Medulla oblongata (tissue), 1 donor: ENCODE results near the gene LHFPL3.

ENCODE experiments used
- DNase-seq: peaks from one replicate; pipeline ENCODE4 v3.0.0-alpha.2; 2015; ENCODE audit errors: extremely low spot score

Gene LHFPL3

DNA sequence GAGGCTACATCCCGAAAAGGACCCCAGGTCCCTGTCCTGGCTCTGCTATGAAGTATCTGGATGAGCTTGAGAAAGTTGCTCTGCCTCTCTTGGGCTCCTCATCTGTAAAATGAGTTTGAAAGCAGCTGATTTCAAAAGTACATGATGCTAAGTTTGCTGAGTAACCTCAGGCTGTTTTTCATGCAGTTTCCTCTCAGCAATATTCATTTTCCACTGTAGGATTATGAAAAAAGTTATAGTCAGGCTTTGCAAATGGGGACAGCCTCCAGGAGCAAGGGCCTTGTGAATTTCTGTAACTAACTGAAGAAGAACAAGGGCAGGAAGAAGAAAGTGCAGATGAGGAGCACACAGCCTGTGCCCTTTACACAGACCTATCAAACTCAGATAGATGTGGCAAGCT is 518.3 kb downstream of the LHFPL3 start:
- no peak for DNase-seq

DNA sequence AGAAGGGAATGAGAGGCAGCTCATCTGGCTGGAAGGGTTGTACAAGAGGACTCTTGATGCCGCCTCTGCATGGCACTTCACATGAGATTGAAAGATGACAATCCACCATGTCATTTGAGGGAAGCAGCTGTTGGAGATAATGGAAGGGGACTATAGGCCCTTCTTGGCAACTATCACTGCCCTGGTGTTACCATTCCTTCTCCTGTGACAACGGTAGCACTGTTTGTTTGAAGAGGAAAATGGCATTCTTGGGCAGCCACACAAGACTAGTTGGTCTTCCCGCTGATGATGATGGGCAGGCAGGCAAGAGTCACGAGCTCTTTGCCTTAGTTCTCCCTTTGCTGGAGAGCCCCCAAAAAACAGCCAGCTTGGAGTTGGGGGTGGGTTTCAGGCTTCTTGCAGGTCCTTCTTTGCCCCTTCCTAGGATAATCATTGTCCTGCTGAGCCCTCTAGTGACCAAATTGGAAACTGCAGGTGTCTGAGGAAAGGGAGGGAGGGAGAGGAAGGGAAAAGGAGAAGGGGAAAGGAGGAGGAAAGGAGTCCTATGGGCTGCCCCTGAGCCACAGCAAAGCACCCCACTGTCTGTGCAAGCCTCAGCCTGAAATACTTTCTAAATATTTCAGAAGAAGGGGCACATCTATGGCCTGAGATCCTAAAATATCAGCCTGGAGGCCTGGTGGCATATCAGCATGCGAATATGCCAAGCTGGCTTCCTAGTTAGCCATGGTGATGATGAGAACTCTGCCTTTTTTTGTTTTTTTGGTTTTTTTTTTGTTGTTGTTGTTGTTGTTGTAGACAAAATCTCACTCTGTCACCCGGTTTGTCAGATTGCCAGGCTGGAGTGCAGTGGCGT is 520.0 kb downstream of the LHFPL3 start:
- DNase-seq, result peak; percentile 94

DNA sequence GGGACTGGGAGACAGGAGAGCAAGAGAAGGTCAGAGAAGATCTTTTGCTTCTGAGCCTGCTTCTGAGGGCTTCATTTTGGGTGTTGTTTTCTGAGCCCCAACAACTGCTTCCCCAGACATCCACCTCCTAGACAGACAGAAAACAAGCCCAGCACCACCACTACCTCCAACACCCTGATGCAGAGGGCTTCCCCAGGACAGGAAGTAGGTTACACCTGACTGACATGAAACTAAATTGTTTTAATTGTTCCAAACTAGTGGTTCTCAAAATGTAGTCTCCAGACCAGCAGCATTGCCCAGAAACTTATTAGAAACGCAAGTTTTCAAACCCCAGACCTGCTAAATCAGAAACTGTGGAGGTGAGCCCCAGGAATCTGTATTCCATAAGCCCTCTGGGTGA is 522.0 kb downstream of the LHFPL3 start:
- DNase-seq, result no peak

DNA sequence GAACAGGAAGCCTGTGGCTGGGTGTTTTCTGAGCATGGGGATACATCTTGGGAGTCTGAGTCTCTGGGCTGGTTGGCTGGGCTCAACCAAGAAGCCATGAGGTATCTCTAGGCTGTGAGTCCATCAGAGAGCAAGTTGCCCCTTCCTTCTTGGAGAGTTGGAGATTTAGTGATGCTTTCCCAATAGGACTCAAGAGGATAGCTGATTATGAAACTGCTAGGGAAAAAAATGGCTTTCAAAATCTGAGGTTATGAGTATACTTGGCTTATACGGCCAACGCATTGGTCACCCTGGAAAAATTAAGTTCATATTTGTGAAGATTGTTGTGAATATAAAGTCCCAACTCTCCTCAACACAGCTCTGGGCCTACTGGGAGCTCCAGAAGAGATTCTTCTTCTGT is 522.9 kb downstream of the LHFPL3 start:
- DNase-seq, result no peak

DNA sequence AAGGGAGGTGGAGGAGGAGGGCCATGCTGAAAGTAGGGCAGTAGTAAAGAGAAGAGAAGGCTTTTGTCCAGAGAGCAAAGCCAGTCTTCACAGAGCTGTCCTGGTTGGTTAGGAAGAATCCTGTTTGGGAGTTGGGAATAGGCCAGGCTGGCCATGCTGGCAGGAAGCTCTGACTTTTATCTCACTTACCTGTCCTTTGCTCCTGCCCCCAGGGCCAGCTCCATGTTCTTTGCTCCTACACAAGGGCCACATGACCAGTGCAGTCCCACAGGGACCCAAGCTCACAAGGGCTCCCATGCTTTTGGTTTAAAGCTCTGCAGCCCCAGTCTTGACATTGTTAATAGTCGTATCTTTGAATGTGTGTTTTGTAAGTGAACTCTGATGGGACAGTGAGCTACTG is 524.0 kb downstream of the LHFPL3 start:
- DNase-seq, result no peak

DNA sequence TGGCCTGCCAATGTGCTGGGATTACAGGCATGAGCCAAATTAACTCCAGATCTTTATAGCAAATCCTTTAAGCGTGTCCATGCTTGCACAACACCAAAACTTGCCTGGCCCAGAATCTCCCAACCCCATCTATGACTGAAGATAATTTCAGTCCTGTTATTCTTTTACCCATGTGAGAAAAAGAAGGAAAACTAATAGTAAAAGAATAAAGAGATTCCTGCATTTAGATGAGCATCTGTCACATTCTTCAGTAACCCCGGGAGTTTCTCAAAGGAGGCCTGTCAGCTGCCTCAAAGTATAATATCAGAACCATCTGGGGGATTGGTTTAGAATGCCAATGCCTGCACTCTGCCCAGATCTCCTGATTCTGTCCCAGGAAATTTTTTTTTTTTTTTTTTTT is 527.5 kb downstream of the LHFPL3 start:
- no peak for DNase-seq

DNA sequence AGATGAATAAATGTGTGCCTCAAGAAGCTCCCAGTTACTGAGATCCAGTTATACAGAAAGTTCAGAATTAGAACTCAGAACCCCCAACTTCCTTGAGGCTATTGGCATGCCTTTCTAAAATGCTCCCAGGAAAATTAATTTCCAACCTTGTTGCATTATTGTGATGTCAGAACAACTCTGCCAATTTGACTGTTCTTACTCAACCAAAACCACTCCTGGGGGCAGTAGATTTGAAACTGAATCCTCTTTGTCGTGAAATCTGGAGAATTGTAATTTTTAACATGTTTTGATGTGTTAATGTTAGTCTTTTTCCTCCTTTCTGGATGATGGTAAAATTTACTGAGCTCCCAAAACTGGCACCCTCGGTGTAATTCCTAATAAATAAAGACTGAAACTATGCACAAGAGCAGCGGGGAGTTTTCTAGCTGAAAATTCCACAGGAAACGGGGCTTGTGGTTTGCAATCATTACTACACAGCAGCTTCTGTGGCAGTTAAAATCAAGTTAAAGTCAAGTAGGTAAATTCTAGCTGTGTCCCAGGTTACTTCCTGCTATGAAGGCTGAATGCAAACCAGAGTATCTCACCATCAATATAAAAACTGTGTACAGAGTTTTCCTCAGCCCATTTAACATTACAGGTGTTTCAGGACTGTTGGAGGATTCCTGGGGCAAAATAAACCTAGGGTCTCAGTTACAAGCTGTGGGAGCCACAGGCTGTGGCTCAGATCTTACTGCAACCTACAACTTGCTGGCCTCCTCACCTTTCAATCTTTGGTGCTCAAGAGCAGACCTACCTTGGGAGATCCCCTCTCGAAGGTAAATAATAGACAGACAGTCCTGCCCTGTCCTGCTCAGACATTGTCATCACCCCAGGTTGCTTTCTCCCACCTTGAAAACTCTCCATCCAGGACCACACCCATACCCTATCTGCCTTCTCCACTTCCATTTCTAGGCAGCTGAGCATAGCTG is 529.3 kb downstream of the LHFPL3 start:
- DNase-seq, result no peak

DNA sequence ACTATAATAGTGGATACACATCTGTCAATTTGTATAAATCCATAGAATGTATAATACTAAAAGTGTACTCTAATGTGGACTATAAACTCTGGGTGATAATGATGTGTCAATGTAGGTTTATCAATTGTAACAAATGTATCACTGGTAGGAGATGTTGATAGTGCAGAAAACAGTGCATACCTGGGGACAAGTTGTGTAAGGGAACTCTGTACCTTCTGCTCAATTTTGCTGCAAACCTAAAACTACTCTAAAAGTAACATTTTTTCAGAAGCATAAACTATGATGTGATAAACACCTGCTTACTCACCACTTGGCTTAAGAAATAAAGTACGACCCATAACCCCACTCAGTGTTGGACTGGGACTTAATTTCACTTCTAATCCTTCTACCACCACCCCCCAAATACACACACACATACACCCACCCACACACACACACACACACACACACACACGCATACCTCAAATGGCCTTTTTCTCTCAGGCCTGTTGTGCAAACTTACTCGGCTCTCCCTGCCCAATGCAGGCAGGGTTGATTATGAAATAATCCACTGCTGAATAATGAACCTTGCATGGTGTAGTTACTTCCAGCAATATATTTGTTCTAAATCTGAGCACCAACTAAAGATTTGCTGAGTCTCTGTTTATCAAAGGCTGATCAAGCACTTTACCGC is 531.5 kb downstream of the LHFPL3 start:
- DNase-seq, result no peak

DNA sequence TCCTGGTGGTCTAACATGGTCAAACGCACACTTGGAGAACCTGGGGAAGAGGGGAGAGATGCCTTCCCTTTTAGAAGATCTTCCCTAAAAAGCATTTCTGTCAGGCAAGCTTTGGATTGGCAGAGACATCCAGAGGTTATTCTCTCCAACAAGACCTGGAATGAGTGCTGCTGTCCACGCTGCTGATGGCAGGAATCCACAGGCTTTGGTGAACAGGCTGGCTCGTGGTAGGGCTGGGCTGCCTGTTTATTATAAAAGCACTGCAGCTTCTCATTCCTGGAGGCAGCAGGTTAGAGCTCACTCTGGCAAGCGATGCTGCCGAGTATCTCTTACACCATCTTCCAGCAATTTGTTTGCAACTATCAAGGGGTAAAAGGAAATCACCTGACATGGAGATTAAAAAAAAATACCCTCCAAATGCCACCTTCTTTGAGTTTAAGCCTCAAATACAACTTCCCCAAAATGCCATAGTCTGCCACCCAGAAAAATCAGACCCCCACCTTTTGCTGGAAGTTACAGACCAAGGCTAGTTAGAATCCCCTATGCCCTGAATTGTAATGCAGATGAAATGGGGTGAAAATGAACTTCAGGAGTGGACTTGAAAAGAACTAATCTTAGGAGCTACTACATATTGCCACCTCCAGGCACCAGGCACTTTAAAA is 533.5 kb downstream of the LHFPL3 start:
- DNase-seq, result peak; percentile 30

DNA sequence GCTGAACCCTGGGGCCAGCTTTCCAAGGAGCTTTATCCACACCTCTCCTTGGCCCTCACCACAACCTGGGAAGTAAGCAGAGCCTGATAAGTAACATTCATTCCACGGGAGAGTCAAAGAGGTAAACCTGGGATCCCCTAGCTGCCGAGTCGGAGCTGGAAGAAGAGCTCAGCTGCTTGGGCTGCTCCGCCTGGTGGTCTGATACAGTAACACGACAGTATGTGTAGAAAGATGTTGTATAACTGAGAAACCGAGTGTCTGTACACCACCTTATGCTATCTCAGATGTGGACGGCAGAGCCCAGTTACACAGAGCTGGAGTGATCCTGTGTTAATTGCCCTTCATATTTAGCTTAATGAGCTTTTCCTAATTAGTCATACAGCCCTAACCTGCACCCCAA is 534.3 kb downstream of the LHFPL3 start:
- no peak for DNase-seq

DNA sequence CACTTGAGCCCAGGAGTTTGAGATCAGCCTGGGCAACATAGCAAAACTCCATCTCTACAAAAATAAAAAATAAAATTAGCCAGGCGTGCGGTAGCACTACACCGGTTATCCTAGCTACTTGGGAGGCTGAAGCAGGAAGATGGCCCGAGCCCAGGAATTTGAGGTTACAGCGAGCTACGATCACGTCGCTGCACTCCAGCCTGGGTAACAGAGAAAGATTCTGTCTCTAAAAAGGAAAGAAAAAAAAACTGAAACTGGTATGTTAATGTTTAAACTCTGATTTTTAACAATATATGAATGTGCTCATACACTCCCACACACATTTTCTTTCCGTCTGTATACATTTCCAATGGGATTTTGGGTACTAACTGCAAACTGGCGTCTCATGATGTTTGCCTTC is 545.0 kb downstream of the LHFPL3 start:
- DNase-seq, result no peak

DNA sequence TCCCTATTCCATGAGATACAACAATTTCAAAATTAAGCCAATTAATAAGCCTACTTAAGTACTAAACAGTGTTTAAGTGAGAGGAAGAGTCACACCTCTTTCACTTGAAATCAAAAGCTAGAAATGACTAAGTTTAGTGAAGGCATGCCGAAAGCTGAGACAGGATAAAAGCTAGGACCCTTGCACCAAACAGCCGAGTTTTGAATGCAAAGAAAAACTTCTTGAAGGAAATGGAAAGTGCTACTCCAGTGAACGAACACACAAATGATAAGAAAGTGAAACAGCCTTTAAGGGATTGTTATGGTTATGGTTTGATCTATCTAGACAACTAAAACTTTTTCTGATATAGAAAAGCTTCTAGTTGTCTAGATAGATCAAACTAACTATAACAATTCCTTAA is 550.2 kb downstream of the LHFPL3 start:
- DNase-seq, result no peak

DNA sequence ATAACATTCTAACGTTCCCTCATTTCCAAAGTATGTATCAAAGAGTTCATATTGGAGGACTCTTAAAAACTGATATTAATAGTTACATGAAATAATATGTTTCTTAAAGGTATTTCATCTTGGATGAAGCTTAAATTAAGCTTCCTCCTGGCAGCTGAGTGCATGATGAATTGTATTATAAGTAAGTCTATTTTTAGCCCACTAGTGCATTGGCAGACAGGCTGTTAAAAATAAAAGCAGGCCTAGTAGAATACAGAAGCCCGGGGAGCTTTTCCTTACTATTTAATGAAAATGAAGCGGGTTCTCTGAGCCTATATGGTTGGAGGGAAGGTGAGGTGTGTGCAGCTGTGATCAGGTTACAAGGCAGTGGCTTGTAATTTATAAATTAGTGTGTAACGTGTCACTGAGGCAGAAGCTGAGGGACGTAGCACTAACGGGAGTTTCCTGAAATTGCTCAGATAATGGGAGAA is 554.9 kb downstream of the LHFPL3 start:
- no peak for DNase-seq

DNA sequence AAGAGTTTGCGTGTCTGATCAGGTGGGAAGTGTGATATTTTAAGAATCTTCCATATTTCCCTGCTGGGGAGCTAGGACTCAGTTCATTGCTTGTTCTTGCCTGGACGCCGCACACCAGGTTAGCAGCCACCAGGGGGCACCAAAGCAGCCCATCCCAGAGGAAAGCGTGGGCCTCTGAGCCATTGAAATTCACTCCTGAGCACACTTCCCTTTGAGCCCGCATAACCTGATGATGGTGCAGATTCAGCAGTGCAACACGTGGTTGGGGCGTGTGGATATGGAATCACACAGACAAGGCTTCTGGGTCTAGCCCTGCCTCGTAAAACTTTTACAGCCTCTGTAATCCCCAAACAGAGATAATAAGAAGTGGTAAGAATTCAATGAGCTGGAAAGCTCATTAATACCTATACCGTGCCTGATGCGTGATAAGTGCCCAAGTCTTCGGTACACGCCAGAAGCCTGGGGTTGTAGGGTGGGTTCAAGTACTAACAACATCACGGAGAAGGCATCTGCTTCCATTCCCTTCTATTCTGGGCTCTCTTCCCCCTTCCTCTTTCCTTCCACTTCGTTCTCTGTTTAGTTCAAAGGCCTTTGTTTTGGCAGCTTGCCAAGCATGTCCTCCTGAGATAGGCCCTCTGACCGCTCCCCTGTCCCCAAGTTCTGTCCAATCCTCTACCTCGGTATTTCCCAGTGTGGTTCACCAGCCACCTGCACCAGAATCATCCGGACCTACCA is 555.5 kb downstream of the LHFPL3 start:
- peak; percentile 89 for DNase-seq

DNA sequence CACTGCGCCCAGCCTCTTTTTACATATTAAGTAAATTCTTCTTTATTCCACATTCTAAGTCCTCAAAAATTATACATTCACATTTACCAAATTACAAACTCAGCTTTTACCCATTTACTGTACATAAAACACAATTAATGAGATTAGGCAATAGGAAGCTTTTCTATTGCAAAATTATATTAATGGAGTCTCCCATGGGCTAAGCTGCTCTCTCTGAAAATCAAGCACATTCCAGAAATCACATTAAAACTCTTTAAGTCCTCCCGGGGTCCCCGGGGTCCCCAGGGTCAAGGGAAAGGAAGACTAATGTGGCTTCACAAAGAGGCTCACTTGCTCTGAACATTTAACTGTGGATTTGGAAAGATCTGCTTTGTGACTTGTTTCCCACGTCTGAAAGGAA is 558.2 kb downstream of the LHFPL3 start:
- DNase-seq, result no peak

DNA sequence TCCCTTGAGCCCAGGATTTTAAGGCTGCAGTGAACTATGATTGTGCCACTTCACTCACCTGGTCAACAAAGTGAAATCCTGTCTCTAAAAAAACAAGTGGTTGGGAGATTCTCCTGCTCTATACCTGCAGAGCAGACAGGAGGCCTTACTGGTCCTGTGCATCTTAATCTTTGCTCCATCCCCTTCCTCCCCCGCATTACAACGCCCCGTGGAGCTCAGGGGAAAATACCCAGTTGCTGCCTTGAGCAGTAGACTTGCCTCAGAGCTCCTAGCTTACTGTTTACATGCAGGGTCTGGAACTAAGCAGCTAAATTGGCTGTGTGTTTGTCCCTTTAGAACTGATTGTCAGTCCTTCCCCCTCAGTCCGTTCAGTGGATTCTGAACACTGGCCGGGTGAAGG is 561.8 kb downstream of the LHFPL3 start:
- DNase-seq, result no peak

DNA sequence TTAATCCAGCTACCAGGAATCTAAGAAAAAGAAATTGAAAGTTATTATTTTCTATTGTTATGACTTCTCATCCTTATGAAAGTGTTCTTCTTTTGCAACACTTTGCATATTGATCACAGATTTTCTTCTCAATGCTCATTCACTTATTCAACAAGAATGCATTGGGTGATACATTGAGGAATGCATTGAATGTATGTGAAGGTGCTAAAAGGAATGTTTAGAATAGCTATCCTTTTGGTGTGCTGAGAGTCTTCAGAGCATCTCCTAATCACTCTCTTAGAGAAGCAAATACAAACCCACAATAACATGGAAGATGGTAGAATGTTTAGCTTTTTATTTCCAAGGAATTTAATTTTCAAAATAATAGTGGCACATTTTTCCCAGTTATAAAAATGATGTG is 563.5 kb downstream of the LHFPL3 start:
- DNase-seq, result no peak

DNA sequence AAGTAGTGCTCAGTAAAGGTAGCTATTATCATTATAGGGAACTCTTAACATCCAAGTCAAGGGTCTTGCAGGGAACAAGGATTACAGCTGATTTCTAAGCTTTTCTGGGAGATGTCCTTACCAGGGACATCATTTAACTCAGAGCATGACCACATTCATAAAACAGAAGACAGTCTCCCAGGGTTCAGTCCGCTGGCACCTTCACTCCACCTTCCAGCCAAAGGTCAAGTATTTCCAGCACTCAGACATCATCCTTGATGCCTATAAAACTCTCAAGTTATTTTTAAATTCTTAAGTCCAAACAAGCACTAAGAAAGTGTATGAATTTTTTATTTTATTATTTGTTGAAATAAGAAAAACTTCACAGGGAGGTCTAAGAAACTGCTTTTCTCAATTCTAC is 565.9 kb downstream of the LHFPL3 start:
- no peak for DNase-seq

DNA sequence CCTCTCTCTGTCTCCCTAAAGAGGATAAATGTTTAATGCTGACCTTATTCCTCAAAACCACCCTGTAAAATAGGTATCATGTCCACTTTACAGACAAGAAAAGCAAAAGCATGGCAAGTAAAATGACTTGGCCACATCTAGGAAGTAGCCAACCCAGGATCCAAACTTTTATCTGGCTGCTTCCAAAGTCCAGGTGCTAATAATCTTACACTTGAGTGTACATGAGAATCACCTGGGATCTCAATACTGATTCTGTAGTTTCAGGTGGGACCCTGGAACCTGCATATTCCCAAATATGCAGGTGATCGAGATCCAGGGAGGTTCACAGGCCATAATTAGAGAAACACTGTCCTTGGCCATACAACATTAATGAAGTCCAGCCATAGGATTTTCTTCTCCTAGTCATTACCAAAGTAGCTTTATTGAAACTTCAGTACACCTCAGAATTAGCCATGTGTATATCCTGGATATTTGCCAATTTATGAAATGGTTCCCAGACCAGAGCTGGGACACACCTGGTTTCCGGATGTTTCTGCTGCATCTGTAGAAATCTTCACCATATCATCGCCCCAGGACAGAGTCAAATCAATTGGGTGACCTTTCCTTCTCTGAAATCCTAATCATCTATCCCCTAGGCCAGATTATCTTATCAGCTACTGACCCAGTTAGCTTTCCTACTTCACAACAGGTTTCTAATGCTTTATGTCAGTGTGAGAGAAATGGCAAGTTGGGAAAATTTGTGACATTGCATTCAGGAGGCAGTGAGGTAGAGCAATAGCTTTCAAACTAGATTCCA is 566.5 kb downstream of the LHFPL3 start:
- no peak for DNase-seq
